HG02840 (cell line): ENCODE data around the gene COL21A1.
"Not testable (repeated sequence)": the region's sequence is repeated elsewhere in the genome, so short reads cannot be mapped to it uniquely, and the experiment has no call there.

Source experiments
- ATAC-seq: cut with Tn5 transposase; IDR thresholded peaks from one replicate; pipeline ENCODE4 v1.9.1; 2021; ENCODE audit warnings: mild to moderate bottlenecking, moderate library complexity, moderate number of reproducible peaks; ENCODE audit not compliant: unreplicated experiment, low FRiP score

COL21A1 gene

GRCh38 chr6:56023829-56024228 is 223.6 kb downstream of the COL21A1 start:
- ATAC-seq: no peak

- ATAC-seq: no peak
Measured at GRCh38 chr6:56022678-56023077, 224.7 kb downstream of the COL21A1 start.

- no peak for ATAC-seq
Measured at GRCh38 chr6:56021943-56022342, 225.4 kb downstream of the COL21A1 start.

- no peak for ATAC-seq
Measured at GRCh38 chr6:56019973-56020372, 227.4 kb downstream of the COL21A1 start.

- ATAC-seq: no peak
Measured at GRCh38 chr6:56017198-56017597, 230.2 kb downstream of the COL21A1 start.

GRCh38 chr6:56014039-56014438 is 233.3 kb downstream of the COL21A1 start:
- ATAC-seq: not testable (repeated sequence)

GRCh38 chr6:56009636-56010035 is 237.7 kb downstream of the COL21A1 start:
- no peak for ATAC-seq
